Stimulated activated CD4-positive, alpha-beta T cell treated with anti-CD3 and anti-CD28 coated beads, TNF-alpha, amount 100 ng/mL, for 1 hour (primary cell): ENCODE data around the gene PRDM4.
A peak's percentile ranks its signal among the peaks of the same experiment; 100 is the strongest.

Source experiments
- DNase-seq, 3 donors: peaks; one replicate each; pipeline ENCODE4 v3.0.0-alpha.2; 2020; ENCODE audit warnings: low read depth in 3 of 3, low spot score in 1 of 3

The PRDM4 gene, protein sequence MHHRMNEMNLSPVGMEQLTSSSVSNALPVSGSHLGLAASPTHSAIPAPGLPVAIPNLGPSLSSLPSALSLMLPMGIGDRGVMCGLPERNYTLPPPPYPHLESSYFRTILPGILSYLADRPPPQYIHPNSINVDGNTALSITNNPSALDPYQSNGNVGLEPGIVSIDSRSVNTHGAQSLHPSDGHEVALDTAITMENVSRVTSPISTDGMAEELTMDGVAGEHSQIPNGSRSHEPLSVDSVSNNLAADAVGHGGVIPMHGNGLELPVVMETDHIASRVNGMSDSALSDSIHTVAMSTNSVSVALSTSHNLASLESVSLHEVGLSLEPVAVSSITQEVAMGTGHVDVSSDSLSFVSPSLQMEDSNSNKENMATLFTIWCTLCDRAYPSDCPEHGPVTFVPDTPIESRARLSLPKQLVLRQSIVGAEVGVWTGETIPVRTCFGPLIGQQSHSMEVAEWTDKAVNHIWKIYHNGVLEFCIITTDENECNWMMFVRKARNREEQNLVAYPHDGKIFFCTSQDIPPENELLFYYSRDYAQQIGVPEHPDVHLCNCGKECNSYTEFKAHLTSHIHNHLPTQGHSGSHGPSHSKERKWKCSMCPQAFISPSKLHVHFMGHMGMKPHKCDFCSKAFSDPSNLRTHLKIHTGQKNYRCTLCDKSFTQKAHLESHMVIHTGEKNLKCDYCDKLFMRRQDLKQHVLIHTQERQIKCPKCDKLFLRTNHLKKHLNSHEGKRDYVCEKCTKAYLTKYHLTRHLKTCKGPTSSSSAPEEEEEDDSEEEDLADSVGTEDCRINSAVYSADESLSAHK

DNA sequence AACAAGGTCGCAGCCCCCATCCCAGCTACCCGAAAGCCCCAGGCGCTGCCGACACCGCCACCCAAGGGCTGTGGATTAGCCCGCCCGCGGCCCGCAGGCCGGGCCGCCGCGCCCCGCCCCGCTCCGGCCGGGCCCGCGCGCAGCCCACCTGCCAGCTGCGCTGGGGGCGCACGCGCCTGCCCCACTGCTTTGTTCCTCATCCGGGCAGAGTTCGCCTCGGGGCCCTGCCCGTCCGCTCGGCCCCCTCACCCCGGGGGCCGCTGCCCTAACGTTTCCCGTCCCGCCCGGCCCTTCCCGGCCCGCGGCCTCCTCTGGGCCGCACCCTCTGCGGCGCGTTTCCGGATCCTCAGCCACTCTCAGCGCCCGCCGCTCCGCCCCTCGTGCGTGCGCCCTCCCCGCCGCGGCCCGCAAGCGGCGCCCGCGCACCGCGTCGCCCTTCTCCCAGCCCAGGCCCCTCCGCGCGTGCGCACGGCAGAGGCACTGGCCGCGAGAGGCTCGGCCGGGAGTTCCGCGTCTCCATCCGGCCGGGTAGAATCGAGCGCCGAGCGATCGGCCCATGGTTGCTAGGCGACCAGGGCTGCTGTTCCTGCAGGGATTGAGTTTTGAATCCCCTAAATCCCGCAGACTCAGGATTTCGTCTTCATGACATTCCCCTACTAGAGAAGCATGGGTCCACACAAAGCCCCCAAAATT lies at the start of gene PRDM4:
PRDM4 (minus strand) TSS at position 329 of the 693 bp plus-strand sequence. CDS start 622 bp downstream, outside the sequence.
- DNase-seq = peak; percentile 78 to 81 (median 81)

DNA sequence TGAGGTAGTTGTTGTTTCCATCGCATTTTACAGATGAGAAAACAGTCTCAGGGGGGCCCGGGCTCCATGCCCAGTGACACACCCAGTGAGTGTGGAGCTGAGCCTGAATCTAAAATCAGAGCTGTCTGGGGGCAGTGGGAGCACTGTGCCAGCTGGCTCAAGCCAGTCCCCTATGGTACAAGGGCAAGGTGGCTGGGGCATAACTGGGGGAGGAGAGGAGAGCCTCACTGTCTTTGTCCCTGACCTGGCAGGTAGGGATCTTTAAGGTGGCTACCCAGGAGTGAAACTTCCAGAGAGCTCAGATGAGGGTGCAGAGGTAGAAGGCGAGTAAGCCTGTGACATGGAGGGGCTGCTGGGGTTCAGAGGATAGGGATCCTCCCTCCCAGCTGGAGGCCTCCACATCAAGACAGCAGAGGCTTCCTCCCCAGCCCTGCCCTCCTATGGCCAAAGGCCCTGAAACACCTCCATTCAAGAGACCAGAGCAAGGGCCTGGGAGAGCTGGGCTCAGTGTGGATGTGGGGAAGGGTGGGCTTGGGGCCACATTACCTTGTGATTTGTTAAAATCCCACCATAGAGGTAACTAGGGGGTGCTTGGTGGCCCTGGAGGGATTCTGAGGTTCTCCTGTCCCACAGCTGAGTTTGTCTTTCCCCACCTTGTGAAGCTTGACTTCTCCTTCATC lies 46.7 kb upstream of the PRDM4 start:
- DNase-seq = no peak

DNA sequence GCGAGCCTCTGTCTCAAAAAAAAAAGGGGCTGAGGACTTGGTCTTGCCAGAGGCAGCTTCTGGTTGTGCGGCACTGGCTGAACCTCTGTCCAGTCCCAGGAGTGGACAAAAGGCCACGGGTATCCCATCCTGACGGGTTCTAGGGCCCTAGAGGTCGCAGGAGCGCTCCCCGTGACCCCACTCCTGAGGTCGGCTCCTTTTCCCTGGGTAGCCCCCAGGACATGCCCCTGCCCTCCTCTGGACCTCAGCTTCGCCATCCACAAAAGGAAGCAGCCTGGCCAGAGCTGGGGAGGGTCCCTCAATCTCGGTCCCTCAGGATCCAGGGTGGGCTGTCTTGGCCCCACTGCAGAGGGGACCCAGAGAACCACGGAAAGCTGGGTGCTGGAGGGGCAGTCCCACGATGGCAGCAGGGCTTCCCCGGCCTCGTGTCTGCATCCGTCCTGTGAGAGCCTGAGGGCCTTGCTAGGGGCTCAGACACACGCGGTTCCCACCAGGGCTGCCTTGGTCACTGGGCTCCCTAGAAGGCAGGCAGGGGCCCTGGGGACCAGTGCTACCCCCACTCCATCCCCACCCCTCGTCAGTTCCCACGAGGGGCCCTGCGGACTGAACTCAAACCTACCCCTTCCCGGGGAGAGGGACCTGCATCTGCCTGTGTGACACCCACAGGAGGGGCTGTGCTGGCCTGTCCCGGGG lies 44.7 kb upstream of the PRDM4 start:
- no peak for DNase-seq

DNA sequence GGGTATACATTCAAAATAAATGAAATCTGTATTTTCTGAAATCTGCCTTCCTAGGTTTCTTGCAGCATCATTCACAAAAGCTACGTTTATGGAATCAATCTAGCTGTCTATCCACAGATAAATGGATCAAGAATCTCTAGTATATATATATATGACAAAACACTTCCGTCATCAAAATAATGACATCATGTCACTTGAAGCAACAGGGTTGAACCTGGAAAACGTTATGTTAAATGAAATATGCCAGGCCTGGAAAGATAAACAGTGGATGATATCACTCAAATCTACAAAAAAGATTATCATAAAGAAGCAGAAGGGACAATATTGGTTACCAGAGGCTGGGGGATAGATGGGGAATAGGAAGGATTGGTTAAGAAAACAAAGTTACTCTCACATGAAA lies 42.2 kb upstream of the PRDM4 start:
- no peak for DNase-seq

DNA sequence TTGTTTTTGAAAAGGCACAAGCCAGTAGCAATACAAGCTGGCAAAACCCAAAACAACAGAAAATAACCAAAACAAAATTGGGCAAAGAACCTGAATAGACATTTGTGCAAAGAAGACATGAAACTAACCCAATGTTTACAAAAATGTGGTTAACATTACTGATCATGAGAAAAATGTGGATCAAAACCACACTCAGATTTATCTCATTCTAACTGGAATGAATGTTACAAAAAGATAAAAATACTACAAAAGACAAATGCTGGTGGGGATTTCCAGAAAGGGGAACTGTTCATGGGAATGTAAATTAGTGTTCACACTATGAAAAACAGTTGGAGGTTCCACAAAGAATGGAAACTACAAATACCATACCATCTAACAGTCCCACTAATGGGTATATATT lies 40.2 kb upstream of the PRDM4 start:
- DNase-seq = no peak

DNA sequence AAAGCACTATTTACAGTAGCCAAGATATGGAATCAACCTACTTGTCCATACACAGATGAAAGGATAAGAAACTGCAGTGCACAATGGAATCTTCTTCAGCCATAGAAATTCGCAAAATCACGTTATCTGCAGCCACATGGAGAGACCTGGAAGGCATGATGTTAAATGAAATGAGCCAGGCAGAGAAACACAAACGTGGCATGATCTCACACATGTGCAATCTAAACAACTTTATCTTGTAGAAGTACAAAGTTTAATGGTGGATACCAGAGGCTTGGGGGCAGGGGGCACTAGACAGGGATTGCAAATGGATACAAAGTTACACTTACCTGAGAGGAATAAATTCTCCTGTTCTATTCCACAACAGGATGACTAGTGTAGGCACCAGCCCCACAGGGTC lies 37.6 kb upstream of the PRDM4 start:
- DNase-seq = no peak

DNA sequence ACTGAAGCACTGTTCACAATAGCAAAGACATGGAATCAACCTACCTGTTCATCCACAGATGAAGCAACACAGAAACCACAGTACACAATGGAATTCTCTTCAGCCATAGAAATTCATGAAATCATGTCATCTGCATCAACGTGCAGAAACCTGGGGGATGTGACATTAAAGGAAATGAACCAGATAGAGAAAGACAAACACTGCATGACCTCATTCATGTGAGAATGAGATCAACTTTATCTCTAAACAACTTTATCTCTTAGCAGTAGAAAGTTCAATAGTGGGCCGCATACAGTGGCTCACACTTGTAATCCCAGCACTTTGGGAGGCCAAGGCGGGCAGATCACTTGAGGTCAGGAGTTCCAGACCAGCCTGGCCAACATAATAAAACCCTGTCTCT lies 33.5 kb upstream of the PRDM4 start:
- no peak for DNase-seq

DNA sequence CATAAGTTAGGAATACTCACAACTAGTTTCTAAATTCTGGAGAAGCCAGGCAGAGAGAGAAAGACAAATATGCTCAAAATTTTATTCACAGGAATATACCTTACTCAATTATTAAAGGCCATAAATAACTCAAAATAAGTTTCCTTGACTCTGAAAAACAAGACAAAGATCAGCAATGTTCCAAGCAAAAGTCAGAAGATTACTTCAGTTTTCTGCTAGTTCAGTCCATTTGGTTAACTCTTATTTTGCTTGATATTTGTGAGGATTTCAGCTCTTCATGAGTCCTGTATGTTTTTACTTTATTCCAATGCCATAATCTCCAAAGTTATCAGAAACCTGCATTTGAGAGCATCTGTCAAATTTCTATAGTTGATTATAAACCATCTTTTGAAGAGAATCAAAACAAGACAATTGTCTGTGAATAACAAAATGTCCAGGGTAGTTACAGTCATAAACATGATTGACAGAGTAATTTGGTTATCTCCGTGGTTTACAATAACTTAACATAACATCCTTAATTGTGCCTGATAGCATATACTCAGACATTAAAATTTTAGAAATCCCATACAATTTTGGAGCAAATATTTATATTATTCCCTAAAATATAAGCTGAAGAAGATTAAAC lies 30.6 kb upstream of the PRDM4 start:
- DNase-seq = no peak

DNA sequence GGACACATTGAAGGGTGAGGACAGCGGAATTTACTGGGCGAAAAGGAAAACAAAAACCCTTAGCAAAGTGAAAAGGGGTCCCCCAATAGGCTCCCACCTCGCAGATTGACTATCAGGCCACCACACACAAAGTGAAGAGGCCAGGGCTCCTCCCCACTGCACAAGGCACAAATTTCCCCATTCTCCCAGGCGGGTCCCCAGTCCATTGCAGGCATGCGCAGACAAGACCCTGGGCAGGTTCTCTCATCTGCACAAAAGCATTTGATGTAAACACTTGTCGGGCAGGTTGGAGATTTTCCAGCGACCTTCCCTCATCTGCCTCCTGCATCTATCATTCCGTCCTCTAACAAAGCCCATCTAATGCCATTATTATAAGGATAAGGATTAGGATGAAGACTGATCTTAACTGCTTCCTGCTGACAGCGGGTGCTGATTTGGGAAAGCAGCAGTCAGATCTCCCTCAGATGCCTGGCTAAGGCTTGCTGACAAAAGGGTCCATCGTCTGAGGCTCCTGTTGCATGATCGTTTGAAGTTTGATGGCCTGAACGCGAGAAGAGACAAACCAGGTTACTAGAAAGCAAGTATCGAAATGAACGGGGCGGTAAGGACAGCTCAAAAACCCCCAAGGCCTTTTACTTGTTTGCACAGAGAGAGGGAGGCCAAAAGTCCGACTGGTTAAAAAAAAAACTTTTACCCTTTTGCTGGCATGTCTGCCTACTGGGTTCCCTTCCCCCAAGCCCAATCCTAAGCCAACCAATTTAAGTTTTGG lies 27.9 kb upstream of the PRDM4 start:
- DNase-seq = no peak

DNA sequence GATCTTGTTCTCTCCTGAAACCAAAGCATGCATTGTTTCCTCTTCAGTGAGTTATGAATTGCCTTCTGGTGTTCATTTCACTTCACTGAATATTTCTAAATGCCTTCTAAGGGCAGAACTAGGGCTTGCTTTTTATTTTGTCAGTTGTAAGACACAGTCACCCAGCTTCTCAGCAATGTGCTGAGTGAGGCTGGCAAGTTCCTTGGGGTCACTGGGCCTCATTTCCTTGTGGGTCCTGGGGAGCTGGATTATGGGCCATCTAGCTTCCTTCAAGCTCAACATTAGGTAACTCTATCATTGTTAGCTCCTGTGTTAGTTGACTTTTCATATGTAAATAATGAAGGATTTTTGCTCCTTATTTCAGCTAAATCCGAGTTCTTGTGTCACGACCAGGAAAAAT lies 27.3 kb upstream of the PRDM4 start:
- DNase-seq = no peak

DNA sequence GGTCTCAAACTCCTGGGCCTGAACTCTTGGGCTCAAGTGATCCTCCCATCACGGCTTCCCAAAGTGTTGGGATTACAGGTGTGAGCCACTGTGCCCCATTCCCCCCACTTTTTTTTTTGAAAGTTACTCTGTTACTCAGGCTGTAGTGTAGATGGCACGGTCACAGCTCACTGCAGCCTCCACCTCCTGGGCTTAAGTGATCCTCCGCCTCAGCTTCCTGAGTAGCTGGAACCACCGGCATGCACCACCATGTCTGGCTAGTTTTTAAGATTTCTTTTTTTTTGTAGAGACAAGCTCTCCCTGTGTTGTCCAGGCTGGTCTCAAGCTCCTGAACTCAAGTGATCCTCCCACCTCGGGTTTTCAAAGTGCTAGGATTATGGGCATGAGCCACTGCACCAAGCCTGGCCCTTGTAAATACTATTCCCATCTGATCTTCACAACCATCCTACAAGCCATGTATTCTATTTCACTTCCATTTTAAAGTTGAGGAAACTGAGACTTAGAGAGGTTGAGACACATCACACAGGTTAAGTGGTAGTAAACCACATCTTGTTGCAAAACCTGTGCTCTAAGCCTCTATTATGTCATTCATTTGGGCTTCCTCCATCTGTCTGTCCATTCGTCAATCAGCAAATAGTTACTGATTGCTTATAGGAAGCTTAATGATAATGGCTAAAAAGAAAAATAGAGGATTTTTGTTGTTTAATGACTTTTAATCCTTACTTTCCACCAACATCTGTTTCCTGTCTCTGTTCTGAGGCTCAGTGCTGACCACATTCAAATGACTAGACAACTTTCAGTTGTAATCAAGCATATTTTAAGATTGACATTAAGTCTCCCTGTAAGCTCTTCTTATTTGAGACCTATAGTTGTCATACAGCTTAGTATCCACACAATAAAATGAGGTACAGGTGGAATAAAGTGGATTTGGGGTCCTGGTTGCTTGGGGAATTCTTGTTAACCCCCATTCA lies 22.8 kb upstream of the PRDM4 start:
- no peak for DNase-seq

DNA sequence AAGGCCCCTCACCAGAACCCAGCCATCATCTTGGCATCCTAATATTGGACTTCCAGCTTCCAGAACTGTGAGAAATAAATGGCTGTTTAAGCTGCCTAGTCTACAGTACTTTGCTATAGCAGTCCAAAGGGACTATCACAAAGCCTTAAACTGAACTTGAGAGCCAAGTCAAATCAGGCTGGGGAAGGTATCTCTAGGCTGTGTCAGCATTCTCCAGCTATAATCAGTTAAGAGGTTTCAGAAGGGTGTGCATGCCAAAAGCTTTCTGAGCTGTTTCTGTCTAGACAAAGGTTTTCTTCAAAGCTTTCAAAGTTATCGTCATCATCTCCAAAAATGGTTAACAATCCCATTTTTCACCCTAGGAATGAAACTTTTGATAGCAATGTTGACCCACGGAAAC lies 21.1 kb upstream of the PRDM4 start:
- DNase-seq = no peak

DNA sequence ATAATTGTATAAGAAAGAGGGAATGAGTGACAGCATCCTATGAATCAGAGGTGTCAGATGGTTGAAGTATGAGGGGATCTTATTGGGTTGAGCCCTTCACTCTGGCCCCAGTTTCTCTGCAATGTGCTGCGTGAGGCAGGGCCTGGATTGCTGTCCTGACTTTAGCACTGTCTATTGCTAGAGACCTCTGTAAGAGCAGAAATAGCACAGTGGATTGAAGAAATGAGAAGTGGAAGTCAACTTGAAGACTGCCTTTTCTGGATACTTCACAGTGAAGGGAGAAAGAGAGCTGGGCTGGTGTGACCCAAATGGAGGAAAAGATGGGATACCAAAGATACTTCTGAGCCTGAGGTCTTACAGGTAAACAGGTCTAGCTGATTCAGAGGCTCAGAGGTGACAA lies 19.4 kb upstream of the PRDM4 start:
- no peak for DNase-seq

DNA sequence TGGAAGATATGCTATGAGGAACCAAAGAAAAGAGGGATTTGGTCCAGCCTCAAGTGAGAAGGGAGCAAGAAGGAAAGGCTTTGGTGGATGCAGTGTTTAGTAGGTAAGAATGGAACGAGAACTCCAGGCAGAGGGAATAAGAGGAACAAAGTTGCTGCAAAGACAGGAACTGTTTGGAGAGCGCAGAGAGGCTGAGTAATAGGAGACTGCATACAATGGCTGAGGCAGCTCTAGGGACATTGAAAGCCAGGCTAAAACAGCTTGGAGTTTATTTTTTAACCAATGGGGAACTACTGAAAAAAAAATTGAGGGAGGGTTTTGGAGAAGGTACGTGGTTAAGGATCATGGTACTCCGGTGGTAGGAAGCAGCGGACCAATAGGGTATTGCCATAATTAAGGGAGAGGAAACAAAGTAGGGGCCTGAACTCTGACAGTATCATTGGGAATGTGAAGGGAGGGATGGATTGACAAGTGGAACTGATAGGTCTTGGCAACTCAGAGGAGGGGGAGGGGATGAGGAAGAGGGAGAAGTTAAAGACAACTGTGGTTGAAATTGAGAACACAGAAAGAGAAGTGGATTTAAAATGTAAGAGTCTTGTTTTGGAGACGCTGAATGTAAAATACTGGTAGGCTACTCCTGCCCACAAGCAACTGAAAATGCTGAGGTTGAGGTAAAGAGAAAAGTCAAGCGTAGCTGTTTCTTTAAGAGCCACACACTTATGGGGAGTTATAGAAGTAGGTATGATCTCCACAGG lies 18.3 kb upstream of the PRDM4 start:
- DNase-seq = no peak

DNA sequence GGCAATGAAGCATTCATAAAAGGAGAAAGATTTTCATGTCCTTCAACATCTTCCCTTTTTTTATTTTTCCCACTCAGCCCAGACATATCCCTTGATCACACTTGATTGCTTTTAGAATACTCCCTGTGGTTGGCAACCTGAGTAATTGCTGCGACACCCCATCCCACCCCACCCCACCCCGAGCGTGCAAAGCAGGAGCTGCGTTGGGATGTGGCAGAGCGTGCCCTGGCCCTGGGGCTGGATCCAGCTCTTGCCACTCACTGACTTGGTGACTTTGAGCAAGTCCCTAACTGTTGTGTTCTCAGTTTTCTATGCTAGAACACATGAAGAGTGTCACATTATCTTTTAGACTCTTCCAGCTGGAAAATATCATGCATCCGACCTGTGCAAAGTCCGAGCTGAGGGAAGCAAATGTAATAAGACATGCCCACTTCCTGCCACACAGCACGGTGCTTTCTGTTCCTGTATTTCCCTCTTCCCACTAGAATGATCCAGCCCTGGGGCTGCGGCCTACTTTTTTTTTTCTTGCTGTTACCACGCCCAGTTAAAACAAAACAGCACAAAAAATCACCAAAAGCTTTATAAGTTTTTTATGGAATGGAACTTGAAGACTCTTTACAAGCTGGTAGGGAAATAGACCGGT lies 17.6 kb upstream of the PRDM4 start:
- no peak for DNase-seq

DNA sequence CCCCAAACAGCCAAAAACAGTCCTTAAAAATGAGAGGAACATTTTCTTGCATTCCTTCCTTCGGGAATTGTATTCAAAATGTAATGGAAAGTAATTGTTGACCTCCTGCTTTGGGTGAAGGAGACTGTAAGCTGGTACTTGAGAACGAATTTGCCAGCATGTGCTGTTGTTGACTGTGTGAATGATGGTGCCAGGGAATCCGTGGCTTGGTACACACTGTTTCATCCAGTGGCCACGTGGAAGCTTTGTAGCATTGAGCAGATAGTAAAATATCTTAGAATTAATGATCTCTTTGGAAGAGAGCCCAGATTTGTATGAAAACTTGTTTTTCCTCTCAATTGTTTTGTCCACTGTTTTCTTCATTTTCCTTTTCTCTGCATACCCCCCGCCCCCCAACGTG lies 15.2 kb upstream of the PRDM4 start:
- no peak for DNase-seq

DNA sequence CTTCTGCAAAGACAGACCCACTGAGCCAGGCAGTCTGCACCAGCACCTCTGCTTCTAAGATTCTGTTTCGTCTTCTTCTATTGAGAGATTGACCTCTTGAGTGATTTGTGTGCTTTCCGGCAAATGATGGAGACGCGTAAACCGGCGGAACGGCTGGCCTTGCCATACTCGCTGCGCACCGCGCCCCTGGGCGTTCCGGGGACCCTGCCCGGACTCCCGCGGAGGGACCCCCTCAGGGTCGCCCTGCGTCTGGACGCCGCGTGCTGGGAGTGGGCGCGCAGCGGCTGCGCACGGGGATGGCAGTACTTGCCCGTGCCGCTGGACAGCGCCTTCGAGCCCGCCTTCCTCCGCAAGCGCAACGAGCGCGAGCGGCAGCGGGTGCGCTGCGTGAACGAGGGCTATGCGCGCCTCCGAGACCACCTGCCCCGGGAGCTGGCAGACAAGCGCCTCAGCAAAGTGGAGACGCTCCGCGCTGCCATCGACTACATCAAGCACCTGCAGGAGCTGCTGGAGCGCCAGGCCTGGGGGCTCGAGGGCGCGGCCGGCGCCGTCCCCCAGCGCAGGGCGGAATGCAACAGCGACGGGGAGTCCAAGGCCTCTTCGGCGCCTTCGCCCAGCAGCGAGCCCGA lies 14.3 kb upstream of the PRDM4 start:
- DNase-seq = no peak
